AG04450 (cell line): ENCODE results near the gene HELQ. TPM values are rescaled to one million over a fixed set of nuclear protein-coding genes. Genes with fewer than 3 reads are reported as not detected.
"Not testable (repeated sequence)": the region's sequence is repeated elsewhere in the genome, so short reads cannot be mapped to it uniquely, and the experiment has no call there.

Experiments
- CTCF ChIA-PET: fragments of 300-600, 350-600 bp; formaldehyde crosslinking; extraction: SDS; loops from one replicate; lab custom pipeline; 2022; ENCODE audit warnings: antibody characterized with exemption, inconsistent platforms; lab: Charles Lee
- POLR2A ChIA-PET: fragments of 350-600 bp; formaldehyde crosslinking; extraction: SDS; loops from one replicate; lab custom pipeline; 2021; ENCODE audit warnings: antibody characterized with exemption, inconsistent platforms; lab: Yijun Ruan, JAX
- DNase-seq: peaks from one replicate; pipeline ENCODE4 v3.0.0-alpha.2; 2011; ENCODE audit warnings: low read depth, low spot score
- H3K27ac ChIP-seq: one replicate; pipeline ENCODE4 v1.5.1; 2012; ENCODE audit warnings: low read depth, low read length, control low read depth
- H3K27me3 ChIP-seq: one replicate; pipeline ENCODE4 v1.6.0; 2012; ENCODE audit warnings: low read length; ENCODE audit not compliant: control insufficient read depth, insufficient read depth
- H3K4me3 ChIP-seq: 2 replicates; pipeline ENCODE4 v1.5.1; 2011; ENCODE audit warnings: mild to moderate bottlenecking, low read depth, low read length, control low read depth
- H3K9me3 ChIP-seq: 2 replicates; pipeline ENCODE4 v1.5.1; 2012; ENCODE audit warnings: low read length; ENCODE audit not compliant: control insufficient read depth, insufficient read depth
- CTCF ChIP-seq: IDR thresholded peaks from 2 replicates; pipeline ENCODE4 v1.5.1; 2011; ENCODE audit warnings: low read depth, low read length, control low read depth, inconsistent platforms
- polyA plus RNA-seq: library from polyadenylated mRNA; depleted of rRNA; stranded (reverse); fragments of >200 nt; gene quantifications from 2 replicates; pipeline ENCODE4 v1.2.3, GENCODE V29; 2011

The HELQ gene
- polyA plus RNA-seq, 1 experiment: 15.4 TPM

- H3K4me3 ChIP-seq: no peak overlapping the region
- no peak for TF ChIP-seq CTCF
- no peaks in the 10 kb centered on the region for H3K27me3 ChIP-seq
- no peaks in the 10 kb centered on the region for H3K9me3 ChIP-seq
- no peak for DNase-seq
- CTCF ChIA-PET: interaction anchor here (0.6 kb wide), 1 partner anchor 49 kb away, joined by 4 read pairs; no protein-coding TSS in a partner anchor
- no peak overlapping the region for H3K27ac ChIP-seq
- POLR2A ChIA-PET: no interaction called here
Observed at GRCh38 chr4:83413676-83414075, 41.9 kb downstream of the HELQ start.

- Histone ChIP-seq H3K4me3 (no peak overlapping the region), H3K27me3 (no peaks in the 10 kb centered on the region), H3K9me3 (no peaks in the 10 kb centered on the region), H3K27ac (no peak overlapping the region)
- no peak for TF ChIP-seq CTCF
- ChIA-PET CTCF (interaction anchor here (0.6 kb wide), 1 partner anchor 11 kb away, joined by 3 read pairs; no protein-coding TSS in a partner anchor), POLR2A (no interaction called here)
- DNase-seq: no peak
Observed at GRCh38 chr4:83408908-83409307, 46.7 kb downstream of the HELQ start.

- no peaks in the 10 kb centered on the region for H3K9me3 ChIP-seq
- no peaks in the 10 kb centered on the region for H3K27me3 ChIP-seq
- H3K27ac ChIP-seq: no peak overlapping the region
- H3K4me3 ChIP-seq: no peak overlapping the region
- POLR2A ChIA-PET: interaction anchor here (1.0 kb wide), 1 partner anchor 15 kb away, joined by 5 read pairs; no protein-coding TSS in a partner anchor
- no peak for DNase-seq
- CTCF ChIA-PET: interaction anchor here (0.6 kb wide), 1 partner anchor 1215 kb away, joined by 6 read pairs; no protein-coding TSS in a partner anchor
- TF ChIP-seq CTCF: no peak
Observed at GRCh38 chr4:83405844-83406816, 49.5 kb downstream of the HELQ start.

- POLR2A ChIA-PET, CTCF ChIA-PET, H3K27ac ChIP-seq, H3K9me3 ChIP-seq, DNase-seq, H3K4me3 ChIP-seq, H3K27me3 ChIP-seq: not testable (repeated sequence)
Observed at GRCh38 chr4:83398158-83398557, 57.5 kb downstream of the HELQ start.

- H3K27ac ChIP-seq: no peak overlapping the region
- DNase-seq: no peak
- no peak overlapping the region for H3K4me3 ChIP-seq
- H3K27me3 ChIP-seq: peaks cover 8% of the 10 kb centered on the region
- ChIA-PET POLR2A (interaction anchor here (0.6 kb wide), 1 partner anchor 86 kb away, joined by 5 read pairs; no protein-coding TSS in a partner anchor), CTCF (interaction anchor here (1.2 kb wide), 1 partner anchor 32 kb away, joined by 3 read pairs; no protein-coding TSS in a partner anchor)
- no peak for TF ChIP-seq CTCF
- no peaks in the 10 kb centered on the region; the same call in 1 of the 2 replicates for H3K9me3 ChIP-seq
Observed at GRCh38 chr4:83393908-83394307, 61.7 kb downstream of the HELQ start.
